ENCODE data around the gene AK9. TPM values are rescaled to one million over a fixed set of nuclear protein-coding genes. Genes with fewer than 3 reads are reported as not detected.

AK9 gene
- total RNA-seq, 1 donor from 2014 or later: 4.8 TPM

DNA sequence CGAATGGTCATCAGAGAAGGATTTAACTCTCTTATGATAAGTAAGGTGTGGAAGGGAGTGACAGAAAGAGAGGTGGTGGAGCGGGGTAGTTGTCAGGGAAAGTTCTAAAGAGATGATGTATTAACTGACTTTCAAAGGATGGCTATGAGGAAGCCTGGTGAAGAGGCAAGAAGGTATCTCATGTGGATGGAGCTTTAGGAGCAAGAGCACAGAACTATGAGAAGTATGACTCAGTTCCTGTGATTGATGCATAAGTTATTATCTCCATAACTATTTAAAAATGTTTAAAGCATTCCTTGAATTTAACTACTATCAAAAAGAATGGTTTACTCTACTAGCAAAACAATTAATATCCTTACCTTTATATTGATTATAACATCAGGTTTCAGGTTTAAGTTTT, 28.8 kb downstream of the AK9 start:
- no peak for DNase-seq (ENCODE audit: low read depth, low spot score)
- Mint-ChIP-seq H3K9me3 (no peaks in the 10 kb centered on the region), H3K36me3 (ENCODE audit: low read depth) (no peaks in the 10 kb centered on the region), H3K4me3 (no peak overlapping the region), H3K27me3 (ENCODE audit: low read depth) (no peaks in the 10 kb centered on the region), H3K27ac (ENCODE audit: unreplicated experiment) (no peak overlapping the region), H3K4me1 (no peaks in the 10 kb centered on the region)
- TF ChIP-seq, protein P1, sequence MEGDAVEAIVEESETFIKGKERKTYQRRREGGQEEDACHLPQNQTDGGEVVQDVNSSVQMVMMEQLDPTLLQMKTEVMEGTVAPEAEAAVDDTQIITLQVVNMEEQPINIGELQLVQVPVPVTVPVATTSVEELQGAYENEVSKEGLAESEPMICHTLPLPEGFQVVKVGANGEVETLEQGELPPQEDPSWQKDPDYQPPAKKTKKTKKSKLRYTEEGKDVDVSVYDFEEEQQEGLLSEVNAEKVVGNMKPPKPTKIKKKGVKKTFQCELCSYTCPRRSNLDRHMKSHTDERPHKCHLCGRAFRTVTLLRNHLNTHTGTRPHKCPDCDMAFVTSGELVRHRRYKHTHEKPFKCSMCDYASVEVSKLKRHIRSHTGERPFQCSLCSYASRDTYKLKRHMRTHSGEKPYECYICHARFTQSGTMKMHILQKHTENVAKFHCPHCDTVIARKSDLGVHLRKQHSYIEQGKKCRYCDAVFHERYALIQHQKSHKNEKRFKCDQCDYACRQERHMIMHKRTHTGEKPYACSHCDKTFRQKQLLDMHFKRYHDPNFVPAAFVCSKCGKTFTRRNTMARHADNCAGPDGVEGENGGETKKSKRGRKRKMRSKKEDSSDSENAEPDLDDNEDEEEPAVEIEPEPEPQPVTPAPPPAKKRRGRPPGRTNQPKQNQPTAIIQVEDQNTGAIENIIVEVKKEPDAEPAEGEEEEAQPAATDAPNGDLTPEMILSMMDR (conservative IDR thresholded peaks at IDR 0.05): no peak

- H3K27me3 Mint-ChIP-seq (ENCODE audit: low read depth): no peaks in the 10 kb centered on the region
- no peak overlapping the region for H3K27ac Mint-ChIP-seq (ENCODE audit: unreplicated experiment)
- DNase-seq (ENCODE audit: low read depth, low spot score): no peak
- H3K9me3 Mint-ChIP-seq: no peaks in the 10 kb centered on the region
- TF ChIP-seq, protein P1 (conservative IDR thresholded peaks at IDR 0.05): no peak
- no peak overlapping the region for H3K4me3 Mint-ChIP-seq
- no peaks in the 10 kb centered on the region for H3K4me1 Mint-ChIP-seq
- no peaks in the 10 kb centered on the region for H3K36me3 Mint-ChIP-seq (ENCODE audit: low read depth)
These were observed 30.3 kb downstream of the AK9 start for GRCh38 chr6:109660526-109661320.

DNA sequence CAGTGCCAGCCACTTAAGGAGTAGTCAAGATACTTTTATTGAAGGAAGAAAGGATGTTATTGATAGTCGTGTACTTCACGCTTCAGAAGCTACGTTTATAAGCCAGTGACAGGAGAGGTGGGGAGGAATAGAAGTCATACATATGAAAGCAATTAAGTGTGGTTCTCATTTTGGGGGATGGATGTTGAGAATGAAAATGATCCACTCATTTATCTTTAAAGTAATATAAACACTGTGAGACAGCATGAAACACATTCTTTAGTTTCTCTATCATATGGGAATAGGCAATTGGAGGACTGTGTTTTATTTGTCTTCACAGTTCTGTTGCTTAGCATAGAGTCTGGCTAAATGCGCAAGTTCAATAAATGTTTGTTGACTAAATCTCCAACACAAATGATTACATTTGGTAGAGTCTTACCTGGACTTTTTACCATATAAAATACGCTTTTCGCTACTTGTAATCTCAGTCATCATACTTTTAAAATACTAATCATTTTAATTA, 35.2 kb downstream of the AK9 start:
- TF ChIP-seq, protein P1 (conservative IDR thresholded peaks at IDR 0.05): no peak
- Mint-ChIP-seq H3K4me3 (no peak overlapping the region), H3K4me1 (no peaks in the 10 kb centered on the region), H3K27me3 (ENCODE audit: low read depth) (no peaks in the 10 kb centered on the region), H3K36me3 (ENCODE audit: low read depth) (no peaks in the 10 kb centered on the region), H3K9me3 (no peaks in the 10 kb centered on the region), H3K27ac (ENCODE audit: unreplicated experiment) (no peak overlapping the region)
- DNase-seq (ENCODE audit: low read depth, low spot score): no peak

GRCh38 chr6:109653264-109653663, 37.7 kb downstream of the AK9 start:
- no peaks in the 10 kb centered on the region for H3K4me1 Mint-ChIP-seq
- H3K27ac Mint-ChIP-seq (ENCODE audit: unreplicated experiment): no peak overlapping the region
- no peaks in the 10 kb centered on the region for H3K27me3 Mint-ChIP-seq (ENCODE audit: low read depth)
- H3K9me3 Mint-ChIP-seq: no peaks in the 10 kb centered on the region
- peaks cover under 1% of the 10 kb centered on the region for H3K36me3 Mint-ChIP-seq (ENCODE audit: low read depth)
- no peak overlapping the region for H3K4me3 Mint-ChIP-seq
- TF ChIP-seq, protein P1 (conservative IDR thresholded peaks at IDR 0.05): no peak
- no peak for DNase-seq (ENCODE audit: low read depth, low spot score)

GRCh38 chr6:109644131-109644530, 46.9 kb downstream of the AK9 start:
- H3K36me3 Mint-ChIP-seq (ENCODE audit: low read depth): peaks cover 12% of the 10 kb centered on the region
- H3K9me3 Mint-ChIP-seq: no peaks in the 10 kb centered on the region
- no peaks in the 10 kb centered on the region for H3K27me3 Mint-ChIP-seq (ENCODE audit: low read depth)
- no peaks in the 10 kb centered on the region for H3K4me1 Mint-ChIP-seq
- H3K4me3 Mint-ChIP-seq: no peak overlapping the region
- no peak overlapping the region for H3K27ac Mint-ChIP-seq (ENCODE audit: unreplicated experiment)
- no peak for DNase-seq (ENCODE audit: low read depth, low spot score)
- TF ChIP-seq, protein P1 (conservative IDR thresholded peaks at IDR 0.05): no peak

Data from neural crest cell (in vitro differentiated cells).